ENCODE data around the gene NOD2. TPM values are rescaled to one million over a fixed set of nuclear protein-coding genes. Genes with fewer than 3 reads are reported as not detected.

The NOD2 gene
- total RNA-seq, 1 donor from 2014 or later, result 43.5 TPM

DNA sequence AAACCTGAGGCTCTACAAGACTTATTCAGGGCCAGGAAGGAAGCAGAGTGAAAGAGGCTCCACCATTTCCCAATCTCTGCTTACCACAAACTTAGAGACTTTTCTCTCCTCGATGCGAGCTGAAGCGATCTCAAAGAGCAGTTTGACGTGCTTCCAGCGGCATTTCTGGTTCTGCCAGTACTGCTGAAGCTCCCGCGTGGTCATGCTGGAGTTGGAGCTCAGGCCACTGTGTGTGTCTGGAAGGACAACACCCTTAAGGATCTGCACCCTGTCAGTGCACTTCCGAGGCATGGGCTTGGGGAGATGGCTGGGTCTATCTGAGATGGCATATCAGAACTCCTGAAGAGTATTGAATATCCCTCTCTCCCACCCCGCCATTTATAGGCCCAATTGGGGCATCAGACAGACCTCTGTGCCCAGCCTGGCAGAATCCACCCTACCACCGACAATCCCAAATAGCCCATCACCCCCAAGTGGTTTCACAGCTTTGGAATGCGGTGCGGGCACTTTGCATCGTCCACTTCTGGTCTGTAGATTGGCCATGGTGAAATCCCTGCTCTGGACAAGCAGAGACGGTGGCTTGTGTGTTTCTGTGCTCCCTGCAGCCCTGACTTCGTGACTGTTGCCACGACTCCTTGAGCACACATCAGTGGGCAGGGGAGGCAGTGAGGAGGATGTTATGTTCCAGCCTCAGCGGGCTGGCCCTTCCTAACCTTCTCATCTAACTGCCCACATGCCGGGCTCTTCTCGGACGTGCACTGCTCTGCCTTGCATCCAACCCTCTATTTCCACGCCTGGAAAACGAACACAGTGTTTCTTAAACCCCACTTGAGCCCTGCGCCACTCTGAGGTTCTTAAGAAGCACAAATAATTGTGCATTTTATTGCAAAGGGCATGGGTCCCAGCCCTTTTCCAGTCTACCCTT, 17.5 kb upstream of the NOD2 start:
- Histone ChIP-seq H3K36me3 (no peaks in the 10 kb centered on the region), H3K27me3 (no peaks in the 10 kb centered on the region), H3K9me3 (peaks cover 10% of the 10 kb centered on the region), H3K4me1 (no peaks in the 10 kb centered on the region), H3K4me3 (no peak overlapping the region), H3K27ac (no peak overlapping the region)
- intact Hi-C loops (cut with DNase I), result no loop called here
- no peak for TF ChIP-seq POLR2A (IDR thresholded peaks at IDR 0.05)
- TF ChIP-seq CTCF (IDR thresholded peaks at IDR 0.05), result no peak
- no peak for TF ChIP-seq POLR2AphosphoS5 (IDR thresholded peaks at IDR 0.05; ENCODE audit: insufficient read depth in 1 of 2, low read depth in 1 of 2)
- DNase-seq (ENCODE audit: extremely low spot score in 2 of 2), result no peak

DNA sequence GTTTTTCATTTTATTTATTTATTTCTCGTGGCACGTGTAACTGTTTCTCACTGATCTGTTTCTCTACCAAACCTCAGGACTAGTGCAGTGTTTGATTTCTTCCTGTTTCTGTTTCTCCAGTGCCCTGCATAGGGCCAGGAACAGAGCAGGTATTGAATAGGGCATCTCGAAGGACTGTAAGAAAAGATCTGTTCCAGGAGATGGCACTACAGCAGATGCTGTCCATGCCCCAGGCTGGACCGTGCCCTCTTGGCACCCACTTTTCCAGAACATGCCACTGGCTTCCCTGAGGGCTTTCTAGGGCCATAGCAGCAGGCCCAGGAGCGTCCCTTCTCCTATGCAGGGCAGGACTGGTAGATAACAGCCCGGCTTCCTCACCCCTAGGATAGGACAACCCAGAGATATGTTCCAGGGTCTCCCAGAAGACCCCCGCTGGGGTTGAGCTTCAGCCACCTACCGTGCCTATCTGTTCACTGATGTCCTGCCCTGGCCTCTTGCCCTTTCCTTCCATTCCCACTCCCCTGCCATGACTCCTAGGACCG, 16.7 kb upstream of the NOD2 start:
- Histone ChIP-seq H3K4me1 (no peaks in the 10 kb centered on the region), H3K36me3 (no peaks in the 10 kb centered on the region), H3K4me3 (no peak overlapping the region), H3K27me3 (no peaks in the 10 kb centered on the region), H3K27ac (no peak overlapping the region), H3K9me3 (peaks cover 5% of the 10 kb centered on the region)
- intact Hi-C loops (cut with DNase I), result no loop called here
- TF ChIP-seq POLR2AphosphoS5 (IDR thresholded peaks at IDR 0.05; ENCODE audit: insufficient read depth in 1 of 2, low read depth in 1 of 2) (no peak), POLR2A (IDR thresholded peaks at IDR 0.05) (no peak), CTCF (IDR thresholded peaks at IDR 0.05) (no peak)
- DNase-seq (ENCODE audit: extremely low spot score in 2 of 2), result no peak

GRCh38 chr16:50677351-50677750, 16.1 kb upstream of the NOD2 start:
- no peaks in the 10 kb centered on the region for H3K4me1 ChIP-seq
- no peaks in the 10 kb centered on the region for H3K36me3 ChIP-seq
- intact Hi-C loops (cut with DNase I), result no loop called here
- TF ChIP-seq POLR2AphosphoS5 (IDR thresholded peaks at IDR 0.05; ENCODE audit: insufficient read depth in 1 of 2, low read depth in 1 of 2) (no peak), POLR2A (IDR thresholded peaks at IDR 0.05) (no peak), CTCF (IDR thresholded peaks at IDR 0.05) (no peak)
- H3K4me3 ChIP-seq, result no peak overlapping the region
- no peak overlapping the region for H3K27ac ChIP-seq
- no peak for DNase-seq (ENCODE audit: extremely low spot score in 2 of 2)
- no peaks in the 10 kb centered on the region for H3K9me3 ChIP-seq
- H3K27me3 ChIP-seq, result no peaks in the 10 kb centered on the region

DNA sequence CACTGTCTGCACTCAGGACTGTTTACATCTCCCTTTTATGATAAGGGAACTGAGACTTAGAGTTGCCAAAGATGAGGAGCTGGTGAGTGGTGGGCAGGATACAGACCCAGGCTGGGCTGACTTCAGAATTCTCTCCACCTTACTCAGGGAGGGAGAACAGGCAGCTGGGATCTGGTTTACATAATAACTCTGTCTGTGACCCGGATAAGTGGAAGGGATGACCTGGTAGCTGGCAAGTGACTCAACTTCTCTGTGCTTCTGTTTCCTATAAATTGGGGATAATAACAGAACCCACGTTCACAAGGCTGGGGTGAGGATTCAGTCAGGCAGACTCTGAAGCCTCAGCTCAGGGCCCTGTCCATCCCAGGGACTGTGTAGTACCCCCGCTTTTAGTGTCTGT, 14.9 kb upstream of the NOD2 start:
- Histone ChIP-seq H3K9me3 (no peaks in the 10 kb centered on the region), H3K4me3 (no peak overlapping the region), H3K27ac (no peak overlapping the region), H3K4me1 (no peaks in the 10 kb centered on the region), H3K27me3 (no peaks in the 10 kb centered on the region), H3K36me3 (no peaks in the 10 kb centered on the region)
- intact Hi-C loops (cut with DNase I), result no loop called here
- no peak for DNase-seq (ENCODE audit: extremely low spot score in 2 of 2)
- TF ChIP-seq POLR2A (IDR thresholded peaks at IDR 0.05) (no peak), POLR2AphosphoS5 (IDR thresholded peaks at IDR 0.05; ENCODE audit: insufficient read depth in 1 of 2, low read depth in 1 of 2) (no peak), CTCF (IDR thresholded peaks at IDR 0.05) (no peak)

DNA sequence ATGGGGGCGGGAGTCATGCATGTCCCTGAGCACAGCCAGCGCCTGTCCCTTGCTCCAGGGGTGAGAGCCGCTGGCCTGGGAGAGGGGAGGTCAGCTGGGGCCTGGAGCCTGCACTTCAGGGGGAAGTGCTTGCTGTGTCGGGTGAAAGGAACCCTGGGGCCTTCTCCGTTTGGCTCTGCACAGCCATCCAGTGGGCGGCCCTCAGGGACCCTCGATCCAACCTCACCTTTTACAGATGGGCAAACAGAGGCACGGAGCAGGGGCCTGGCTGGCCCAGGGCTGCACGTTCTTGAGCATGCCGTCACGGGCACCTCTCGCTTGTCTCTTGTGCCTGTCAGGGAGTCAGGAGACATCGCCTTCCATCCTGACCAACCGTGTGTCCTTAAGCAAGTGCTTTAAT, 14.1 kb upstream of the NOD2 start:
- H3K27me3 ChIP-seq, result no peaks in the 10 kb centered on the region
- no peak for DNase-seq (ENCODE audit: extremely low spot score in 2 of 2)
- no peaks in the 10 kb centered on the region for H3K4me1 ChIP-seq
- H3K4me3 ChIP-seq, result no peak overlapping the region
- TF ChIP-seq POLR2AphosphoS5 (IDR thresholded peaks at IDR 0.05; ENCODE audit: insufficient read depth in 1 of 2, low read depth in 1 of 2) (no peak), POLR2A (IDR thresholded peaks at IDR 0.05) (no peak)
- H3K27ac ChIP-seq, result no peak overlapping the region
- intact Hi-C loops (cut with DNase I), result no loop called here
- no peaks in the 10 kb centered on the region for H3K9me3 ChIP-seq
- no peaks in the 10 kb centered on the region for H3K36me3 ChIP-seq
